WTC11 (cell line): ENCODE results near the gene MS4A13. TPM values are rescaled to one million over a fixed set of nuclear protein-coding genes. Genes with fewer than 3 reads are reported as not detected.

Experiments
- ATAC-seq: fragments of 200-7000 bp; cut with Tn5 transposase; 2 replicates; pipeline ENCODE4 v1.10.0; 2021; ENCODE audit warnings: mild to moderate bottlenecking, moderate library complexity
- CTCF ChIA-PET: fragments of 300-600 bp; sonication (Branson Sonifier 250); formaldehyde crosslinking; loops from one replicate; lab custom pipeline; 2021; ENCODE audit warnings: antibody characterized with exemption; lab: Charles Lee
- POLR2A ChIA-PET: fragments of 350-600 bp; sonication (Branson Sonifier 250); formaldehyde crosslinking; loops from one replicate; lab custom pipeline; 2021; ENCODE audit warnings: antibody characterized with exemption; lab: Charles Lee
- DNase-seq: peaks from one replicate; pipeline ENCODE4 v3.0.0; 2021; ENCODE audit warnings: low spot score
- H3K27ac Mint-ChIP-seq: 2 replicates; pipeline ENCODE4 v1.8.0; 2021; ENCODE audit warnings: mixed read lengths
- H3K27me3 Mint-ChIP-seq: 2 replicates; pipeline ENCODE4 v1.8.0; 2021; ENCODE audit warnings: low read depth, mild to moderate bottlenecking, moderate library complexity, mixed read lengths
- H3K36me3 Mint-ChIP-seq: 2 replicates; pipeline ENCODE4 v1.8.0; 2021; ENCODE audit warnings: mixed read lengths
- H3K4me1 Mint-ChIP-seq: 2 replicates; pipeline ENCODE4 v1.8.0; 2022; ENCODE audit warnings: mixed read lengths
- H3K4me3 Mint-ChIP-seq: 2 replicates; pipeline ENCODE4 v1.8.0; 2021; ENCODE audit warnings: mild to moderate bottlenecking, moderate library complexity, mixed read lengths
- H3K9me3 Mint-ChIP-seq: 2 replicates; pipeline ENCODE4 v1.8.0; 2021; ENCODE audit warnings: mixed read lengths
- ATF1 ChIP-seq: sonication (generic); formaldehyde crosslinking; IDR thresholded peaks from 2 replicates; pipeline ENCODE4 v1.8.1; 2023; ENCODE audit warnings: mild to moderate bottlenecking, moderate library complexity, missing genetic modification reagents
- CBFB ChIP-seq: sonication (generic); formaldehyde crosslinking; IDR thresholded peaks from 2 replicates; pipeline ENCODE4 v1.8.1; 2022; ENCODE audit warnings: mild to moderate bottlenecking, low read depth, missing genetic modification reagents
- CREB1 ChIP-seq: sonication (generic); formaldehyde crosslinking; IDR thresholded peaks from 2 replicates; pipeline ENCODE4 v1.8.0; 2023; ENCODE audit warnings: mild to moderate bottlenecking, missing genetic modification reagents
- ETV6 ChIP-seq: sonication (generic); formaldehyde crosslinking; IDR thresholded peaks from 2 replicates; pipeline ENCODE4 v1.8.1; 2022; ENCODE audit warnings: mild to moderate bottlenecking, missing genetic modification reagents
- GABPB1 ChIP-seq: sonication (generic); formaldehyde crosslinking; IDR thresholded peaks from 2 replicates; pipeline ENCODE4 v1.8.1; 2023; ENCODE audit warnings: mild to moderate bottlenecking, missing genetic modification reagents
- GRHL2 ChIP-seq: fragments of 250-450 bp; sonication (Bioruptor Pico); IDR thresholded peaks from 2 replicates; pipeline ENCODE4 v1.8.0; 2022; ENCODE audit warnings: mild to moderate bottlenecking, moderate library complexity; ENCODE audit not compliant: insufficient replicate concordance, severe bottlenecking
- IRF2 ChIP-seq: sonication (generic); formaldehyde crosslinking; IDR thresholded peaks from 2 replicates; pipeline ENCODE4 v1.8.0; 2022; ENCODE audit warnings: low read depth, missing genetic modification reagents, borderline replicate concordance
- NR3C1 ChIP-seq: sonication (generic); formaldehyde crosslinking; conservative IDR thresholded peaks from 2 replicates; pipeline ENCODE4 v1.8.1; 2023; ENCODE audit warnings: low read depth, mild to moderate bottlenecking, missing genetic modification reagents
- SMAD3 ChIP-seq: sonication (generic); formaldehyde crosslinking; IDR thresholded peaks from 2 replicates; pipeline ENCODE4 v1.8.0; 2022; ENCODE audit warnings: missing genetic modification reagents, mild to moderate bottlenecking, borderline replicate concordance
- TCF7 ChIP-seq: sonication (generic); formaldehyde crosslinking; IDR thresholded peaks from 2 replicates; pipeline ENCODE4 v1.8.0; 2022; ENCODE audit warnings: mild to moderate bottlenecking, low read depth, missing genetic modification reagents, moderate library complexity
- ZBTB21 ChIP-seq: sonication (generic); formaldehyde crosslinking; IDR thresholded peaks from 2 replicates; pipeline ENCODE4 v1.8.1; 2023; ENCODE audit warnings: mild to moderate bottlenecking, missing genetic modification reagents, borderline replicate concordance
- ZNF138 ChIP-seq: sonication (generic); formaldehyde crosslinking; conservative IDR thresholded peaks from 2 replicates; pipeline ENCODE4 v1.8.1; 2022; ENCODE audit warnings: mild to moderate bottlenecking, moderate library complexity, missing genetic modification reagents
- ZNF219 ChIP-seq: sonication (generic); formaldehyde crosslinking; IDR thresholded peaks from 2 replicates; pipeline ENCODE4 v1.8.0; 2023; ENCODE audit warnings: missing genetic modification reagents, mild to moderate bottlenecking, borderline replicate concordance
- total RNA-seq: library from RNA; stranded (reverse); gene quantifications from 3 replicates; pipeline ENCODE4 v1.2.3, GENCODE V29; 2021
- TF ChIP-seq, protein P1 (sequence below): fragments of 250-450 bp; sonication (Bioruptor Pico); IDR thresholded peaks from 2 replicates; pipeline ENCODE4 v2.1.2; 2022; ENCODE audit warnings: mild to moderate bottlenecking, moderate library complexity
- TF ChIP-seq, protein P2 (sequence below): sonication (generic); formaldehyde crosslinking; IDR thresholded peaks from 2 replicates; pipeline ENCODE4 v1.8.1; 2023; ENCODE audit warnings: mild to moderate bottlenecking, missing genetic modification reagents, borderline replicate concordance
- TF ChIP-seq, protein P3 (sequence below): sonication (generic); formaldehyde crosslinking; conservative IDR thresholded peaks from 2 replicates; pipeline ENCODE4 v1.8.1; 2022; ENCODE audit warnings: mild to moderate bottlenecking, missing genetic modification reagents
- TF ChIP-seq, protein P4 (sequence below): sonication (generic); formaldehyde crosslinking; IDR thresholded peaks from 2 replicates; pipeline ENCODE4 v1.8.1; 2023; ENCODE audit warnings: mild to moderate bottlenecking, missing genetic modification reagents, moderate library complexity
- TF ChIP-seq, protein P5 (sequence below): sonication (generic); formaldehyde crosslinking; IDR thresholded peaks from 2 replicates; pipeline ENCODE4 v1.8.0; 2023; ENCODE audit warnings: missing genetic modification reagents
- TF ChIP-seq, protein P6 (sequence below): sonication (generic); formaldehyde crosslinking; IDR thresholded peaks from 2 replicates; pipeline ENCODE4 v1.8.0; 2023; ENCODE audit warnings: missing genetic modification reagents, mild to moderate bottlenecking, borderline replicate concordance
- TF ChIP-seq, protein P7 (sequence below): sonication (generic); formaldehyde crosslinking; IDR thresholded peaks from 2 replicates; pipeline ENCODE4 v1.8.0; 2022; ENCODE audit warnings: mild to moderate bottlenecking, missing genetic modification reagents

MS4A13 gene
- total RNA-seq, 1 experiment from 2014 or later: not detected

DNA sequence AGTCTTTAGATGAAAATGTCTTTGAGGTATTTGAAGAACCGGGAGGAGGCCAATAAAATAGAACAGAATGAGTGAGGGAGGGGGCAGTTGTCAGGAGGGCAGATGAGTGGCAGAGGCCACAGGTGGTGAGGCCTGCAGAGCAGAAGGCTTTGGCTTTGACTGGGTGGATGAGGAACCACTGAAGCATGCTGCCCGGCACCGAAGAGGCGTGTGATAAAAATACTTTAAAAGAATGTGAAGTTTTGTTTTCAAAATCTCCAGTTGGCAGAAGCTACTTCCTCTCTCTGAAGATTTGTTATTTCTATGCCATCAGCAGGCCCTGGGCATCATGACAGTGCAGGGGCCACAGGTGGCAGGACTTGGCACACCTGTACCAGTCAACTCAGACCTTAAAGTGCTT is 16.3 kb upstream of the MS4A13 start (continued):
- no peak for TF ChIP-seq TCF7 (CRISPR knock-in tag)
- TF ChIP-seq SMAD3 (CRISPR knock-in tag): no peak
- TF ChIP-seq, protein P1, sequence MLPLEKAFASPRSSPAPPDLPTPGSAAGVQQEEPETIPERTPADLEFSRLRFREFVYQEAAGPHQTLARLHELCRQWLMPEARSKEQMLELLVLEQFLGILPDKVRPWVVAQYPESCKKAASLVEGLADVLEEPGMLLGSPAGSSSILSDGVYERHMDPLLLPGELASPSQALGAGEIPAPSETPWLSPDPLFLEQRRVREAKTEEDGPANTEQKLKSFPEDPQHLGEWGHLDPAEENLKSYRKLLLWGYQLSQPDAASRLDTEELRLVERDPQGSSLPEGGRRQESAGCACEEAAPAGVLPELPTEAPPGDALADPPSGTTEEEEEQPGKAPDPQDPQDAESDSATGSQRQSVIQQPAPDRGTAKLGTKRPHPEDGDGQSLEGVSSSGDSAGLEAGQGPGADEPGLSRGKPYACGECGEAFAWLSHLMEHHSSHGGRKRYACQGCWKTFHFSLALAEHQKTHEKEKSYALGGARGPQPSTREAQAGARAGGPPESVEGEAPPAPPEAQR (CRISPR knock-in tag): no peak
- TF ChIP-seq CREB1 (CRISPR knock-in tag): no peak
- TF ChIP-seq, protein P2, sequence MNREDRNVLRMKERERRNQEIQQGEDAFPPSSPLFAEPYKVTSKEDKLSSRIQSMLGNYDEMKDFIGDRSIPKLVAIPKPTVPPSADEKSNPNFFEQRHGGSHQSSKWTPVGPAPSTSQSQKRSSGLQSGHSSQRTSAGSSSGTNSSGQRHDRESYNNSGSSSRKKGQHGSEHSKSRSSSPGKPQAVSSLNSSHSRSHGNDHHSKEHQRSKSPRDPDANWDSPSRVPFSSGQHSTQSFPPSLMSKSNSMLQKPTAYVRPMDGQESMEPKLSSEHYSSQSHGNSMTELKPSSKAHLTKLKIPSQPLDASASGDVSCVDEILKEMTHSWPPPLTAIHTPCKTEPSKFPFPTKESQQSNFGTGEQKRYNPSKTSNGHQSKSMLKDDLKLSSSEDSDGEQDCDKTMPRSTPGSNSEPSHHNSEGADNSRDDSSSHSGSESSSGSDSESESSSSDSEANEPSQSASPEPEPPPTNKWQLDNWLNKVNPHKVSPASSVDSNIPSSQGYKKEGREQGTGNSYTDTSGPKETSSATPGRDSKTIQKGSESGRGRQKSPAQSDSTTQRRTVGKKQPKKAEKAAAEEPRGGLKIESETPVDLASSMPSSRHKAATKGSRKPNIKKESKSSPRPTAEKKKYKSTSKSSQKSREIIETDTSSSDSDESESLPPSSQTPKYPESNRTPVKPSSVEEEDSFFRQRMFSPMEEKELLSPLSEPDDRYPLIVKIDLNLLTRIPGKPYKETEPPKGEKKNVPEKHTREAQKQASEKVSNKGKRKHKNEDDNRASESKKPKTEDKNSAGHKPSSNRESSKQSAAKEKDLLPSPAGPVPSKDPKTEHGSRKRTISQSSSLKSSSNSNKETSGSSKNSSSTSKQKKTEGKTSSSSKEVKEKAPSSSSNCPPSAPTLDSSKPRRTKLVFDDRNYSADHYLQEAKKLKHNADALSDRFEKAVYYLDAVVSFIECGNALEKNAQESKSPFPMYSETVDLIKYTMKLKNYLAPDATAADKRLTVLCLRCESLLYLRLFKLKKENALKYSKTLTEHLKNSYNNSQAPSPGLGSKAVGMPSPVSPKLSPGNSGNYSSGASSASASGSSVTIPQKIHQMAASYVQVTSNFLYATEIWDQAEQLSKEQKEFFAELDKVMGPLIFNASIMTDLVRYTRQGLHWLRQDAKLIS: no peak
- TF ChIP-seq, protein P3, sequence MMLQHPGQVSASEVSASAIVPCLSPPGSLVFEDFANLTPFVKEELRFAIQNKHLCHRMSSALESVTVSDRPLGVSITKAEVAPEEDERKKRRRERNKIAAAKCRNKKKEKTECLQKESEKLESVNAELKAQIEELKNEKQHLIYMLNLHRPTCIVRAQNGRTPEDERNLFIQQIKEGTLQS (CRISPR knock-in tag): no peak
- no peak for TF ChIP-seq NR3C1 (CRISPR knock-in tag)
- no peak for TF ChIP-seq CBFB (CRISPR knock-in tag)
- TF ChIP-seq, protein P4, sequence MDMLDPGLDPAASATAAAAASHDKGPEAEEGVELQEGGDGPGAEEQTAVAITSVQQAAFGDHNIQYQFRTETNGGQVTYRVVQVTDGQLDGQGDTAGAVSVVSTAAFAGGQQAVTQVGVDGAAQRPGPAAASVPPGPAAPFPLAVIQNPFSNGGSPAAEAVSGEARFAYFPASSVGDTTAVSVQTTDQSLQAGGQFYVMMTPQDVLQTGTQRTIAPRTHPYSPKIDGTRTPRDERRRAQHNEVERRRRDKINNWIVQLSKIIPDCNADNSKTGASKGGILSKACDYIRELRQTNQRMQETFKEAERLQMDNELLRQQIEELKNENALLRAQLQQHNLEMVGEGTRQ (CRISPR knock-in tag): no peak
- TF ChIP-seq, all 79 proteins: peak for 0

DNA sequence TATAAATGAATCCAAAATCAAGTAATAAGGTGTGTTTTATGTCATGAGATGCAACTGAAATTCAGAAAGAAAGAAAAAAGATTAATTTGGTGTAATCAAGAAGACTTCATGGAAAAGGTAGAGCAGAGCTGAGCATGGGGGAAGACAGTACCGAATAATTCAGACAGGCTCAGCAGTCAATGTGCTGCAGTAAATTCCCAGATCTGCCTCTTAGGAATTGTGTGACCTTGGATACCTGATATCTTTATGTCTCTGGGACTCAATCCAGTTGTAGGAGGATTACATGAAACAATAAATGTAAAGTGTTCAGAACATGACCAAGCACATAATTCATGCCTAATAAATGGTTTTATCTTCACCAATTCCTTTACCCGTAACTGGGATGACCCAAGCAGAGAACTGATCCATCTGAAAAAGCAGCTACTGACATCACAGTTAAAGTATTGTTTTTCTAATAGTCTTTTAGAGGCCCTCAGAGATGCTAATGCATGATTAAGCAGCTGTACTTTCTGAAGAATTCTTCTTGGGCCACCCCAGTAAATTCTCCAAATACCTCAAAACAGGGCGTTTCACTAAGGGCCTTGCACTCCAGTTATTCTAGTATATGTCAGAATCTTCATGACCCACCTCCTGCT is 14.8 kb upstream of the MS4A13 start:
- Mint-ChIP-seq H3K4me1 (peaks cover 60% of the 10 kb centered on the region), H3K27me3 (no peaks in the 10 kb centered on the region), H3K9me3 (peaks cover 5% of the 10 kb centered on the region; the same call in 1 of the 2 replicates), H3K27ac (peak overlapping the region; percentile 93), H3K36me3 (no peaks in the 10 kb centered on the region), H3K4me3 (no peak overlapping the region)
- ChIA-PET CTCF (interaction anchor here (0.9 to 1.3 kb wide), 3 partner anchors 113 to 155 kb away, joined by 3 to 4 read pairs (median 3); no protein-coding TSS in a partner anchor), POLR2A (no interaction called here)
- DNase-seq: no peak
- no peak for TF ChIP-seq ETV6 (CRISPR knock-in tag)
- no peak for TF ChIP-seq ZNF138 (CRISPR knock-in tag)
- TF ChIP-seq, protein P5, sequence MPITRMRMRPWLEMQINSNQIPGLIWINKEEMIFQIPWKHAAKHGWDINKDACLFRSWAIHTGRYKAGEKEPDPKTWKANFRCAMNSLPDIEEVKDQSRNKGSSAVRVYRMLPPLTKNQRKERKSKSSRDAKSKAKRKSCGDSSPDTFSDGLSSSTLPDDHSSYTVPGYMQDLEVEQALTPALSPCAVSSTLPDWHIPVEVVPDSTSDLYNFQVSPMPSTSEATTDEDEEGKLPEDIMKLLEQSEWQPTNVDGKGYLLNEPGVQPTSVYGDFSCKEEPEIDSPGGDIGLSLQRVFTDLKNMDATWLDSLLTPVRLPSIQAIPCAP (CRISPR knock-in tag): no peak
- TF ChIP-seq, protein P6, sequence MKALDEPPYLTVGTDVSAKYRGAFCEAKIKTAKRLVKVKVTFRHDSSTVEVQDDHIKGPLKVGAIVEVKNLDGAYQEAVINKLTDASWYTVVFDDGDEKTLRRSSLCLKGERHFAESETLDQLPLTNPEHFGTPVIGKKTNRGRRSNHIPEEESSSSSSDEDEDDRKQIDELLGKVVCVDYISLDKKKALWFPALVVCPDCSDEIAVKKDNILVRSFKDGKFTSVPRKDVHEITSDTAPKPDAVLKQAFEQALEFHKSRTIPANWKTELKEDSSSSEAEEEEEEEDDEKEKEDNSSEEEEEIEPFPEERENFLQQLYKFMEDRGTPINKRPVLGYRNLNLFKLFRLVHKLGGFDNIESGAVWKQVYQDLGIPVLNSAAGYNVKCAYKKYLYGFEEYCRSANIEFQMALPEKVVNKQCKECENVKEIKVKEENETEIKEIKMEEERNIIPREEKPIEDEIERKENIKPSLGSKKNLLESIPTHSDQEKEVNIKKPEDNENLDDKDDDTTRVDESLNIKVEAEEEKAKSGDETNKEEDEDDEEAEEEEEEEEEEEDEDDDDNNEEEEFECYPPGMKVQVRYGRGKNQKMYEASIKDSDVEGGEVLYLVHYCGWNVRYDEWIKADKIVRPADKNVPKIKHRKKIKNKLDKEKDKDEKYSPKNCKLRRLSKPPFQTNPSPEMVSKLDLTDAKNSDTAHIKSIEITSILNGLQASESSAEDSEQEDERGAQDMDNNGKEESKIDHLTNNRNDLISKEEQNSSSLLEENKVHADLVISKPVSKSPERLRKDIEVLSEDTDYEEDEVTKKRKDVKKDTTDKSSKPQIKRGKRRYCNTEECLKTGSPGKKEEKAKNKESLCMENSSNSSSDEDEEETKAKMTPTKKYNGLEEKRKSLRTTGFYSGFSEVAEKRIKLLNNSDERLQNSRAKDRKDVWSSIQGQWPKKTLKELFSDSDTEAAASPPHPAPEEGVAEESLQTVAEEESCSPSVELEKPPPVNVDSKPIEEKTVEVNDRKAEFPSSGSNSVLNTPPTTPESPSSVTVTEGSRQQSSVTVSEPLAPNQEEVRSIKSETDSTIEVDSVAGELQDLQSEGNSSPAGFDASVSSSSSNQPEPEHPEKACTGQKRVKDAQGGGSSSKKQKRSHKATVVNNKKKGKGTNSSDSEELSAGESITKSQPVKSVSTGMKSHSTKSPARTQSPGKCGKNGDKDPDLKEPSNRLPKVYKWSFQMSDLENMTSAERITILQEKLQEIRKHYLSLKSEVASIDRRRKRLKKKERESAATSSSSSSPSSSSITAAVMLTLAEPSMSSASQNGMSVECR (CRISPR knock-in tag): no peak
- no peak for TF ChIP-seq GRHL2 (CRISPR knock-in tag)
- no peak for TF ChIP-seq ATF1 (CRISPR knock-in tag)
- no peak for TF ChIP-seq IRF2
- TF ChIP-seq NR3C1 (CRISPR knock-in tag): no peak
- TF ChIP-seq GABPB1: no peak
- no peak for TF ChIP-seq ZBTB21
- no peak for TF ChIP-seq ZNF219
- TF ChIP-seq, protein P7, sequence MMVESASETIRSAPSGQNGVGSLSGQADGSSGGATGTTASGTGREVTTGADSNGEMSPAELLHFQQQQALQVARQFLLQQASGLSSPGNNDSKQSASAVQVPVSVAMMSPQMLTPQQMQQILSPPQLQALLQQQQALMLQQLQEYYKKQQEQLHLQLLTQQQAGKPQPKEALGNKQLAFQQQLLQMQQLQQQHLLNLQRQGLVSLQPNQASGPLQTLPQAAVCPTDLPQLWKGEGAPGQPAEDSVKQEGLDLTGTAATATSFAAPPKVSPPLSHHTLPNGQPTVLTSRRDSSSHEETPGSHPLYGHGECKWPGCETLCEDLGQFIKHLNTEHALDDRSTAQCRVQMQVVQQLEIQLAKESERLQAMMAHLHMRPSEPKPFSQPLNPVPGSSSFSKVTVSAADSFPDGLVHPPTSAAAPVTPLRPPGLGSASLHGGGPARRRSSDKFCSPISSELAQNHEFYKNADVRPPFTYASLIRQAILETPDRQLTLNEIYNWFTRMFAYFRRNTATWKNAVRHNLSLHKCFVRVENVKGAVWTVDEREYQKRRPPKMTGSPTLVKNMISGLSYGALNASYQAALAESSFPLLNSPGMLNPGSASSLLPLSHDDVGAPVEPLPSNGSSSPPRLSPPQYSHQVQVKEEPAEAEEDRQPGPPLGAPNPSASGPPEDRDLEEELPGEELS (CRISPR knock-in tag): no peak
- TF ChIP-seq, all 79 proteins: peak for 0
- peak; percentile 86 for ATAC-seq
